K562 (cell line): ENCODE measurements around the gene HSPA4. TPM values are rescaled to one million over a fixed set of nuclear protein-coding genes. Genes with fewer than 3 reads are reported as not detected.

Experiments used
- CAMTA2 ChIP-seq: fragments of 250-450 bp; sonication (Bioruptor Pico); conservative IDR thresholded peaks from 2 replicates; pipeline ENCODE4 v1.5.1; 2022
- HLTF ChIP-seq: fragments of 450-650 bp; IDR thresholded peaks from 2 replicates; pipeline ENCODE4 v1.6.1; 2016
- RERE ChIP-seq: sonication (generic); formaldehyde crosslinking; IDR thresholded peaks from 2 replicates; pipeline ENCODE4 v1.8.0; 2023; ENCODE audit warnings: missing genetic modification reagents, mild to moderate bottlenecking, borderline replicate concordance
- ZNF766 ChIP-seq: fragments of 200-800 bp; sonication (Bioruptor generic); conservative IDR thresholded peaks from 2 replicates; pipeline ENCODE4 v1.6.1; 2016; ENCODE audit warnings: missing genetic modification characterization, missing compliant biosample characterization
- polyA plus RNA-seq, 8 experiments: library from polyadenylated mRNA; depleted of rRNA in 4 of 8; stranded (reverse) in 5 of 8; unstranded in 3 of 8; fragments of >200 nt; fragmentation: Nextera tagmentation in 2 of 8; fragmentation: Illumina TruSeq in 1 of 8; extraction: Ambion mirVana in 2 of 8; extraction: Trizol in 1 of 8; gene quantifications; 2 replicates each; pipeline versions ENCODE4 v1.2.1 to v1.2.3, GENCODE V29; 2011 to 2014; ENCODE audit warnings: inconsistent platforms in 1 of 8, missing spikeins in 1 of 8
- total RNA-seq, 7 experiments: library from RNA; depleted of rRNA in 6 of 7; stranded (reverse); fragments of >200 nt in 6 of 7; fragmentation: Illumina TruSeq in 2 of 7; extraction: Trizol in 2 of 7; gene quantifications; 2 replicates each; pipeline versions ENCODE4 v1.2.1 to v1.2.3, GENCODE V29; 2011 to 2021; ENCODE audit warnings: low replicate concordance in 1 of 7
- TF ChIP-seq, protein P1 (sequence below): fragments of 200-600 bp; sonication (generic); IDR thresholded peaks from one replicate; pipeline ENCODE4 v1.6.1; 2012; ENCODE audit warnings: mild to moderate bottlenecking, low read depth, low read length, inconsistent platforms
- TF ChIP-seq, protein P2 (sequence below): fragments of 250-450 bp; sonication (Bioruptor Pico); IDR thresholded peaks from 2 replicates; pipeline ENCODE4 v1.5.0; 2020; ENCODE audit warnings: mild to moderate bottlenecking, borderline replicate concordance

The HSPA4 gene
- total and polyA plus RNA-seq, 9 of the 15 experiments (the other 6 are each of a cell fraction or from before 2014, with no cell fraction given), result 90.3 to 286 (median 148) TPM

GRCh38 chr5:133032852-133033742, 18.7 kb upstream of the HSPA4 start (continued):
- TF ChIP-seq, protein P1, sequence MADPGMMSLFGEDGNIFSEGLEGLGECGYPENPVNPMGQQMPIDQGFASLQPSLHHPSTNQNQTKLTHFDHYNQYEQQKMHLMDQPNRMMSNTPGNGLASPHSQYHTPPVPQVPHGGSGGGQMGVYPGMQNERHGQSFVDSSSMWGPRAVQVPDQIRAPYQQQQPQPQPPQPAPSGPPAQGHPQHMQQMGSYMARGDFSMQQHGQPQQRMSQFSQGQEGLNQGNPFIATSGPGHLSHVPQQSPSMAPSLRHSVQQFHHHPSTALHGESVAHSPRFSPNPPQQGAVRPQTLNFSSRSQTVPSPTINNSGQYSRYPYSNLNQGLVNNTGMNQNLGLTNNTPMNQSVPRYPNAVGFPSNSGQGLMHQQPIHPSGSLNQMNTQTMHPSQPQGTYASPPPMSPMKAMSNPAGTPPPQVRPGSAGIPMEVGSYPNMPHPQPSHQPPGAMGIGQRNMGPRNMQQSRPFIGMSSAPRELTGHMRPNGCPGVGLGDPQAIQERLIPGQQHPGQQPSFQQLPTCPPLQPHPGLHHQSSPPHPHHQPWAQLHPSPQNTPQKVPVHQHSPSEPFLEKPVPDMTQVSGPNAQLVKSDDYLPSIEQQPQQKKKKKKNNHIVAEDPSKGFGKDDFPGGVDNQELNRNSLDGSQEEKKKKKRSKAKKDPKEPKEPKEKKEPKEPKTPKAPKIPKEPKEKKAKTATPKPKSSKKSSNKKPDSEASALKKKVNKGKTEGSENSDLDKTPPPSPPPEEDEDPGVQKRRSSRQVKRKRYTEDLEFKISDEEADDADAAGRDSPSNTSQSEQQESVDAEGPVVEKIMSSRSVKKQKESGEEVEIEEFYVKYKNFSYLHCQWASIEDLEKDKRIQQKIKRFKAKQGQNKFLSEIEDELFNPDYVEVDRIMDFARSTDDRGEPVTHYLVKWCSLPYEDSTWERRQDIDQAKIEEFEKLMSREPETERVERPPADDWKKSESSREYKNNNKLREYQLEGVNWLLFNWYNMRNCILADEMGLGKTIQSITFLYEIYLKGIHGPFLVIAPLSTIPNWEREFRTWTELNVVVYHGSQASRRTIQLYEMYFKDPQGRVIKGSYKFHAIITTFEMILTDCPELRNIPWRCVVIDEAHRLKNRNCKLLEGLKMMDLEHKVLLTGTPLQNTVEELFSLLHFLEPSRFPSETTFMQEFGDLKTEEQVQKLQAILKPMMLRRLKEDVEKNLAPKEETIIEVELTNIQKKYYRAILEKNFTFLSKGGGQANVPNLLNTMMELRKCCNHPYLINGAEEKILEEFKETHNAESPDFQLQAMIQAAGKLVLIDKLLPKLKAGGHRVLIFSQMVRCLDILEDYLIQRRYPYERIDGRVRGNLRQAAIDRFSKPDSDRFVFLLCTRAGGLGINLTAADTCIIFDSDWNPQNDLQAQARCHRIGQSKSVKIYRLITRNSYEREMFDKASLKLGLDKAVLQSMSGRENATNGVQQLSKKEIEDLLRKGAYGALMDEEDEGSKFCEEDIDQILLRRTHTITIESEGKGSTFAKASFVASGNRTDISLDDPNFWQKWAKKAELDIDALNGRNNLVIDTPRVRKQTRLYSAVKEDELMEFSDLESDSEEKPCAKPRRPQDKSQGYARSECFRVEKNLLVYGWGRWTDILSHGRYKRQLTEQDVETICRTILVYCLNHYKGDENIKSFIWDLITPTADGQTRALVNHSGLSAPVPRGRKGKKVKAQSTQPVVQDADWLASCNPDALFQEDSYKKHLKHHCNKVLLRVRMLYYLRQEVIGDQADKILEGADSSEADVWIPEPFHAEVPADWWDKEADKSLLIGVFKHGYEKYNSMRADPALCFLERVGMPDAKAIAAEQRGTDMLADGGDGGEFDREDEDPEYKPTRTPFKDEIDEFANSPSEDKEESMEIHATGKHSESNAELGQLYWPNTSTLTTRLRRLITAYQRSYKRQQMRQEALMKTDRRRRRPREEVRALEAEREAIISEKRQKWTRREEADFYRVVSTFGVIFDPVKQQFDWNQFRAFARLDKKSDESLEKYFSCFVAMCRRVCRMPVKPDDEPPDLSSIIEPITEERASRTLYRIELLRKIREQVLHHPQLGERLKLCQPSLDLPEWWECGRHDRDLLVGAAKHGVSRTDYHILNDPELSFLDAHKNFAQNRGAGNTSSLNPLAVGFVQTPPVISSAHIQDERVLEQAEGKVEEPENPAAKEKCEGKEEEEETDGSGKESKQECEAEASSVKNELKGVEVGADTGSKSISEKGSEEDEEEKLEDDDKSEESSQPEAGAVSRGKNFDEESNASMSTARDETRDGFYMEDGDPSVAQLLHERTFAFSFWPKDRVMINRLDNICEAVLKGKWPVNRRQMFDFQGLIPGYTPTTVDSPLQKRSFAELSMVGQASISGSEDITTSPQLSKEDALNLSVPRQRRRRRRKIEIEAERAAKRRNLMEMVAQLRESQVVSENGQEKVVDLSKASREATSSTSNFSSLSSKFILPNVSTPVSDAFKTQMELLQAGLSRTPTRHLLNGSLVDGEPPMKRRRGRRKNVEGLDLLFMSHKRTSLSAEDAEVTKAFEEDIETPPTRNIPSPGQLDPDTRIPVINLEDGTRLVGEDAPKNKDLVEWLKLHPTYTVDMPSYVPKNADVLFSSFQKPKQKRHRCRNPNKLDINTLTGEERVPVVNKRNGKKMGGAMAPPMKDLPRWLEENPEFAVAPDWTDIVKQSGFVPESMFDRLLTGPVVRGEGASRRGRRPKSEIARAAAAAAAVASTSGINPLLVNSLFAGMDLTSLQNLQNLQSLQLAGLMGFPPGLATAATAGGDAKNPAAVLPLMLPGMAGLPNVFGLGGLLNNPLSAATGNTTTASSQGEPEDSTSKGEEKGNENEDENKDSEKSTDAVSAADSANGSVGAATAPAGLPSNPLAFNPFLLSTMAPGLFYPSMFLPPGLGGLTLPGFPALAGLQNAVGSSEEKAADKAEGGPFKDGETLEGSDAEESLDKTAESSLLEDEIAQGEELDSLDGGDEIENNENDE, result no peak
- TF ChIP-seq CAMTA2 (CRISPR knock-in tag) (no peak), HLTF (no peak), RERE (CRISPR knock-in tag) (no peak), ZNF766 (no peak)
- TF ChIP-seq, protein P2, sequence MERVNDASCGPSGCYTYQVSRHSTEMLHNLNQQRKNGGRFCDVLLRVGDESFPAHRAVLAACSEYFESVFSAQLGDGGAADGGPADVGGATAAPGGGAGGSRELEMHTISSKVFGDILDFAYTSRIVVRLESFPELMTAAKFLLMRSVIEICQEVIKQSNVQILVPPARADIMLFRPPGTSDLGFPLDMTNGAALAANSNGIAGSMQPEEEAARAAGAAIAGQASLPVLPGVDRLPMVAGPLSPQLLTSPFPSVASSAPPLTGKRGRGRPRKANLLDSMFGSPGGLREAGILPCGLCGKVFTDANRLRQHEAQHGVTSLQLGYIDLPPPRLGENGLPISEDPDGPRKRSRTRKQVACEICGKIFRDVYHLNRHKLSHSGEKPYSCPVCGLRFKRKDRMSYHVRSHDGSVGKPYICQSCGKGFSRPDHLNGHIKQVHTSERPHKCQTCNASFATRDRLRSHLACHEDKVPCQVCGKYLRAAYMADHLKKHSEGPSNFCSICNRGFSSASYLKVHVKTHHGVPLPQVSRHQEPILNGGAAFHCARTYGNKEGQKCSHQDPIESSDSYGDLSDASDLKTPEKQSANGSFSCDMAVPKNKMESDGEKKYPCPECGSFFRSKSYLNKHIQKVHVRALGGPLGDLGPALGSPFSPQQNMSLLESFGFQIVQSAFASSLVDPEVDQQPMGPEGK (CRISPR knock-in tag), result no peak
